B cell (primary cell): ENCODE measurements around the gene TMC1. TPM values are rescaled to one million over a fixed set of nuclear protein-coding genes. Genes with fewer than 3 reads are reported as not detected.
"Not testable (repeated sequence)": the region's sequence is repeated elsewhere in the genome, so short reads cannot be mapped to it uniquely, and the experiment has no call there.

Experiments used
- ATAC-seq: fragments of 200-7000 bp; cut with Tn5 transposase; one replicate; pipeline ENCODE4 v1.10.0; 2021; ENCODE audit warnings: low read depth, mild to moderate bottlenecking, moderate number of reproducible peaks, moderate library complexity
- CTCF ChIA-PET: fragments of 350-600 bp; sonication (Branson Sonifier 250); formaldehyde crosslinking; loops from one replicate; lab custom pipeline; 2021; ENCODE audit warnings: antibody characterized with exemption, inconsistent platforms; lab: Charles Lee
- POLR2A ChIA-PET: fragments of 350-600 bp; sonication (Branson Sonifier 250); formaldehyde crosslinking; loops from one replicate; lab custom pipeline; 2021; ENCODE audit warnings: antibody characterized with exemption; lab: Charles Lee
- DNase-seq: peaks from one replicate; pipeline ENCODE4 v3.0.0; 2013
- H2AFZ ChIP-seq: 2 replicates; pipeline ENCODE4 v1.6.1; 2012; ENCODE audit warnings: mild to moderate bottlenecking, low read depth, low read length; ENCODE audit not compliant: insufficient read depth, poor library complexity, severe bottlenecking
- H3K27ac ChIP-seq, 2 donors: 1 replicate in 1 of 2; 2 replicates in 1 of 2; pipeline ENCODE4 v1.5.1; 2012 to 2013; ENCODE audit warnings: low read length in 2 of 2, mild to moderate bottlenecking in 2 of 2, moderate library complexity in 1 of 2
- H3K27me3 ChIP-seq, 4 experiments: fragments of 200-600 bp in 1 of 4; sonication (generic) in 1 of 4; replicated peaks in 1 of 4; 1 replicate in 2 of 4; 2 replicates in 2 of 4; pipeline versions ENCODE4 v1.6.1 to v1.7.0; 2013 to 2016; ENCODE audit warnings: low read length in 3 of 4, mild to moderate bottlenecking in 2 of 4, mixed read lengths in 1 of 4, moderate library complexity in 1 of 4; ENCODE audit not compliant: insufficient read depth in 4 of 4, control insufficient read depth in 3 of 4; ENCODE audit errors: control extremely low read depth in 1 of 4
- H3K36me3 ChIP-seq, 2 experiments: replicated peaks in 1 of 2; 1 replicate in 1 of 2; 2 replicates in 1 of 2; pipeline versions ENCODE4 v1.6.1 to v1.7.1; 2013; ENCODE audit warnings: low read length in 1 of 2; ENCODE audit not compliant: insufficient read depth in 2 of 2, control insufficient read depth in 1 of 2; ENCODE audit errors: control extremely low read depth in 1 of 2, extremely low read depth in 1 of 2
- H3K4me1 ChIP-seq, 2 donors: fragments of 200-600 bp in 1 of 2; sonication (generic) in 1 of 2; 1 replicate in 1 of 2; 2 replicates in 1 of 2; pipeline versions ENCODE4 v1.5.1 to v1.6.1; 2013 to 2017; ENCODE audit warnings: low read length in 2 of 2; ENCODE audit not compliant: control insufficient read depth in 2 of 2, insufficient read depth in 2 of 2
- H3K4me2 ChIP-seq: replicated peaks from 2 replicates; pipeline ENCODE3; 2012; ENCODE audit warnings: mild to moderate bottlenecking, low read depth, low read length; ENCODE audit not compliant: poor library complexity, severe bottlenecking
- H3K4me3 ChIP-seq, 5 experiments: fragments of 200-600 bp in 1 of 5; sonication (generic) in 1 of 5; 1 replicate in 3 of 5; 2 replicates in 2 of 5; pipeline versions ENCODE4 v1.5.1 to v1.7.0; 2011 to 2016; ENCODE audit warnings: low read length in 4 of 5, mild to moderate bottlenecking in 4 of 5, low read depth in 2 of 5, control low read depth in 1 of 5, moderate library complexity in 1 of 5; ENCODE audit not compliant: insufficient read depth in 1 of 5; ENCODE audit errors: control extremely low read depth in 1 of 5, extremely low read depth in 1 of 5
- H3K79me2 ChIP-seq: fragments of 200-600 bp; sonication (generic); one replicate; pipeline ENCODE4 v1.6.0; 2016; ENCODE audit warnings: low read length; ENCODE audit not compliant: control insufficient read depth, insufficient read depth
- H3K9ac ChIP-seq: fragments of 200-600 bp; sonication (generic); 2 replicates; pipeline ENCODE4 v1.6.1; 2017; ENCODE audit warnings: mild to moderate bottlenecking, low read length, moderate library complexity
- H3K9me3 ChIP-seq, 3 donors: one replicate each; pipeline versions ENCODE4 v1.6.1 to v1.7.1; 2013; ENCODE audit warnings: low read length in 2 of 3; ENCODE audit not compliant: control insufficient read depth in 2 of 3, insufficient read depth in 1 of 3; ENCODE audit errors: control extremely low read depth in 1 of 3
- H4K20me1 ChIP-seq: 2 replicates; pipeline ENCODE4 v1.6.0; 2012; ENCODE audit warnings: mild to moderate bottlenecking, low read length; ENCODE audit not compliant: insufficient read depth, control insufficient read depth, poor library complexity, severe bottlenecking
- H3K27ac Mint-ChIP-seq: one replicate; pipeline ENCODE4 v1.8.0; 2021; ENCODE audit warnings: mixed read lengths
- H3K27me3 Mint-ChIP-seq: one replicate; pipeline ENCODE4 v1.8.0; 2021; ENCODE audit warnings: mixed read lengths
- H3K4me1 Mint-ChIP-seq: one replicate; pipeline ENCODE4 v1.8.0; 2021; ENCODE audit warnings: mixed read lengths
- H3K4me3 Mint-ChIP-seq: one replicate; pipeline ENCODE4 v1.8.0; 2021; ENCODE audit warnings: mixed read lengths
- H3K9me3 Mint-ChIP-seq: one replicate; pipeline ENCODE4 v1.8.0; 2022; ENCODE audit warnings: mixed read lengths; ENCODE audit not compliant: insufficient read depth
- CTCF ChIP-seq: fragments of 200-600 bp; IDR thresholded peaks from one replicate; pipeline ENCODE4 v1.8.0; 2022; ENCODE audit warnings: antibody characterized with exemption, mild to moderate bottlenecking
- EZH2 ChIP-seq: IDR thresholded peaks from 2 replicates; pipeline ENCODE4 v1.6.1; 2012; ENCODE audit warnings: borderline replicate concordance, low read depth, mild to moderate bottlenecking, moderate library complexity, low read length; ENCODE audit not compliant: insufficient read depth, poor library complexity, severe bottlenecking
- WGBS: methylation state at CpG from one replicate; pipeline ENCODE4 v1.1.5; 2013; ENCODE audit warnings: missing lambda C conversion rate; ENCODE audit not compliant: insufficient coverage; 5-methylcytosine and 5-hydroxymethylcytosine counted together
- intact Hi-C: fragments of 100-400 bp; cut with micrococcal nuclease; formaldehyde crosslinking; loops from one replicate; pipeline ENCODE4 v1.10.0; 2022
- polyA plus RNA-seq: library from polyadenylated mRNA; depleted of rRNA; stranded (reverse); fragments of >200 nt; gene quantifications from 2 replicates; pipeline ENCODE4 v1.2.3, GENCODE V29; 2012
- total RNA-seq, 2 donors: library from RNA; stranded (reverse); fragments of 120-200 nt in 1 of 2; gene quantifications; 1 replicate in 1 of 2; 2 replicates in 1 of 2; pipeline versions ENCODE4 v1.2.3 to v1.2.4, GENCODE V29; 2013 to 2022

The TMC1 gene
- total and polyA plus RNA-seq, 2 donors (not counting 1 experiment from before 2014, with no cell fraction given) = not detected

GRCh38 chr9:72844440-72844768, 323.0 kb downstream of the TMC1 start:
- WGBS = 89% methylated on average over 1 of the region's 1 CpG
- no peaks in the 10 kb centered on the region for H3K36me3 ChIP-seq
- no peak overlapping the region for H3K4me3 Mint-ChIP-seq
- H4K20me1 ChIP-seq = no peaks in the 10 kb centered on the region
- ATAC-seq = no peak
- H3K9me3 Mint-ChIP-seq = peaks cover 17% of the 10 kb centered on the region
- H2AFZ ChIP-seq = no peak overlapping the region
- no peaks in the 10 kb centered on the region for H3K4me1 ChIP-seq
- POLR2A ChIA-PET = no interaction called here
- no peaks in the 10 kb centered on the region for H3K4me1 Mint-ChIP-seq
- H3K27ac Mint-ChIP-seq = no peak overlapping the region
- DNase-seq = no peak
- H3K4me3 ChIP-seq = no peak overlapping the region
- peaks cover 9% of the 10 kb centered on the region for H3K27me3 Mint-ChIP-seq
- H3K27ac ChIP-seq = no peak overlapping the region
- no peak overlapping the region for H3K9ac ChIP-seq
- CTCF ChIA-PET = no interaction called here
- H3K27me3 ChIP-seq = no peaks in the 10 kb centered on the region
- H3K79me2 ChIP-seq = no peaks in the 10 kb centered on the region
- no peak for TF ChIP-seq CTCF
- TF ChIP-seq EZH2 = no peak
- intact Hi-C loops = no loop called here
- H3K4me2 ChIP-seq = no peak overlapping the region
- H3K9me3 ChIP-seq = peaks cover 0 to 15% (median 13%) of the 10 kb centered on the region in 3 donors

- H3K27ac Mint-ChIP-seq, DNase-seq, H3K27me3 ChIP-seq, H3K4me3 ChIP-seq, H3K4me2 ChIP-seq, POLR2A ChIA-PET, H2AFZ ChIP-seq, H3K79me2 ChIP-seq, H3K4me3 Mint-ChIP-seq, H3K27me3 Mint-ChIP-seq, H4K20me1 ChIP-seq, CTCF ChIA-PET, H3K36me3 ChIP-seq, H3K27ac ChIP-seq, H3K4me1 ChIP-seq, H3K4me1 Mint-ChIP-seq, H3K9ac ChIP-seq, intact Hi-C loops, ATAC-seq: not testable (repeated sequence)
- peaks cover 0 to 15% (median 13%) of the 10 kb centered on the region in 3 donors for H3K9me3 ChIP-seq
- H3K9me3 Mint-ChIP-seq = peaks cover 19% of the 10 kb centered on the region
- WGBS = no CpG with 5 or more reads among the region's 3 CpGs
Observed at GRCh38 chr9:72845052-72845451, 323.6 kb downstream of the TMC1 start.

GRCh38 chr9:72850209-72850608, 328.8 kb downstream of the TMC1 start:
- H3K9me3 ChIP-seq, DNase-seq, H3K4me3 Mint-ChIP-seq, H3K27ac ChIP-seq, H2AFZ ChIP-seq, H3K4me3 ChIP-seq, H3K27me3 ChIP-seq, H3K27me3 Mint-ChIP-seq, H3K4me1 Mint-ChIP-seq, H3K27ac Mint-ChIP-seq, H4K20me1 ChIP-seq, H3K79me2 ChIP-seq, POLR2A ChIA-PET, H3K4me2 ChIP-seq, H3K9ac ChIP-seq, ATAC-seq, intact Hi-C loops, H3K4me1 ChIP-seq, H3K36me3 ChIP-seq, CTCF ChIA-PET: not testable (repeated sequence)
- peaks cover 12% of the 10 kb centered on the region for H3K9me3 Mint-ChIP-seq
- no CpG with 5 or more reads among the region's 4 CpGs for WGBS
